Liver (tissue), 9 donors: ENCODE measurements around the gene ASB15. TPM values are rescaled to one million over a fixed set of nuclear protein-coding genes. Genes with fewer than 3 reads are reported as not detected.

Experiments used
- DNase-seq: peaks from one replicate; pipeline ENCODE4 v3.0.0-alpha.2; 2017; ENCODE audit warnings: low spot score
- H3K27ac ChIP-seq, 2 donors: one replicate each; pipeline ENCODE4 v1.7.0; 2013; ENCODE audit warnings: inconsistent platforms in 2 of 2, low read length in 2 of 2, control low read depth in 1 of 2, low read depth in 1 of 2, mild to moderate bottlenecking in 1 of 2
- H3K27me3 ChIP-seq, 4 donors: one replicate each; pipeline versions ENCODE4 v1.6.1 to v1.7.0; 2013; ENCODE audit warnings: low read length in 3 of 4, inconsistent platforms in 1 of 4, mild to moderate bottlenecking in 1 of 4, moderate library complexity in 1 of 4; ENCODE audit not compliant: control insufficient read depth in 4 of 4, insufficient read depth in 4 of 4
- H3K36me3 ChIP-seq, 4 donors: one replicate each; pipeline versions ENCODE4 v1.6.1 to v1.7.0; 2013; ENCODE audit warnings: low read length in 3 of 4, mild to moderate bottlenecking in 3 of 4, low read depth in 1 of 4, moderate library complexity in 1 of 4; ENCODE audit not compliant: control insufficient read depth in 4 of 4, insufficient read depth in 3 of 4
- H3K4me1 ChIP-seq, 4 donors: one replicate each; pipeline versions ENCODE4 v1.6.1 to v1.7.0; 2013; ENCODE audit warnings: low read length in 3 of 4, mild to moderate bottlenecking in 3 of 4, moderate library complexity in 1 of 4; ENCODE audit not compliant: control insufficient read depth in 4 of 4, insufficient read depth in 4 of 4
- H3K4me3 ChIP-seq, 3 donors: one replicate each; pipeline versions ENCODE4 v1.6.1 to v1.7.0; 2013; ENCODE audit warnings: low read length in 3 of 3, control low read depth in 1 of 3, low read depth in 1 of 3, mild to moderate bottlenecking in 1 of 3
- H3K9ac ChIP-seq, 2 donors: one replicate each; pipeline ENCODE4 v1.7.0; 2013; ENCODE audit warnings: low read length in 2 of 2, mild to moderate bottlenecking in 2 of 2, moderate library complexity in 2 of 2, control low read depth in 1 of 2, low read depth in 1 of 2
- H3K9me3 ChIP-seq, 4 donors: one replicate each; pipeline versions ENCODE4 v1.6.1 to v1.7.0; 2013; ENCODE audit warnings: low read length in 3 of 4; ENCODE audit not compliant: control insufficient read depth in 4 of 4
- EGR1 ChIP-seq, 2 donors: IDR thresholded peaks; 2 replicates each; pipeline ENCODE4 v1.6.1; 2016 to 2018; ENCODE audit warnings: antibody characterized with exemption in 2 of 2, low read depth in 2 of 2
- FOXA2 ChIP-seq: IDR thresholded peaks from 2 replicates; pipeline ENCODE4 v1.6.1; 2016; ENCODE audit warnings: antibody characterized with exemption
- MAX ChIP-seq: IDR thresholded peaks from 2 replicates; pipeline ENCODE4 v1.6.1; 2016; ENCODE audit warnings: antibody characterized with exemption
- NR2F2 ChIP-seq: IDR thresholded peaks from 2 replicates; pipeline ENCODE4 v1.6.1; 2016; ENCODE audit warnings: antibody characterized with exemption
- REST ChIP-seq: IDR thresholded peaks from 2 replicates; pipeline ENCODE4 v1.6.1; 2016; ENCODE audit warnings: antibody characterized with exemption, mild to moderate bottlenecking
- RXRA ChIP-seq, 2 donors: IDR thresholded peaks; 2 replicates each; pipeline ENCODE4 v1.6.1; 2017 to 2018; ENCODE audit warnings: antibody characterized with exemption in 2 of 2, mild to moderate bottlenecking in 1 of 2
- SP1 ChIP-seq: IDR thresholded peaks from 2 replicates; pipeline ENCODE4 v1.6.1; 2018; ENCODE audit warnings: antibody characterized with exemption, mild to moderate bottlenecking
- YY1 ChIP-seq: IDR thresholded peaks from 2 replicates; pipeline ENCODE4 v1.6.1; 2016; ENCODE audit warnings: antibody characterized with exemption, mild to moderate bottlenecking
- WGBS: extraction: QIAGEN DNeasy Blood & Tissue Kit; methylation state at CpG from one replicate; pipeline ENCODE4 v1.1.7; 2013; 5-methylcytosine and 5-hydroxymethylcytosine counted together
- polyA plus RNA-seq, 2 donors: library from polyadenylated mRNA; stranded (reverse) in 1 of 2; unstranded in 1 of 2; fragments of 200-250 nt in 1 of 2; fragments of >200 nt in 1 of 2; fragmentation: Nextera tagmentation in 1 of 2; extraction: Ambion mirVana in 1 of 2; gene quantifications; one replicate each; pipeline versions ENCODE4 v1.2.1 to v1.2.3, GENCODE V29; 2013 to 2015
- total RNA-seq, 2 donors: library from RNA; depleted of rRNA; stranded (reverse); fragments of >200 nt; gene quantifications; one replicate each; pipeline ENCODE4 v1.2.3, GENCODE V29; 2014
- TF ChIP-seq, protein P1 (sequence below): fragments of 150-350 bp; IDR thresholded peaks from 2 replicates; pipeline ENCODE4 v1.5.1; 2017; ENCODE audit warnings: improper control_type of control experiment, low read depth, low read length; ENCODE audit not compliant: missing input control
- TF ChIP-seq, protein P2 (sequence below): IDR thresholded peaks from 2 replicates; pipeline ENCODE4 v1.6.1; 2016; ENCODE audit warnings: antibody characterized with exemption
- donor health status: healthy.
- donor health status: healthy.
- donor health status: healthy.
- donor health status: healthy.
- donor health status: healthy.

Gene ASB15
- total and polyA plus RNA-seq, 4 donors, result not detected

GRCh38 chr7:123677061-123677715 is 75.6 kb downstream of the ASB15 start:
- no peaks in the 10 kb centered on the region for H3K9me3 ChIP-seq
- H3K36me3 ChIP-seq, result no peaks in the 10 kb centered on the region
- H3K27me3 ChIP-seq, result no peaks in the 10 kb centered on the region
- H3K27ac ChIP-seq, result no peak overlapping the region
- H3K4me1 ChIP-seq, result peaks cover 6 to 53% (median 45%) of the 10 kb centered on the region in 4 donors
- WGBS, result 97% methylated on average over 2 of the region's 2 CpGs
- DNase-seq, result no peak
- TF ChIP-seq MAX (no peak), SP1 (no peak), NR2F2 (no peak), REST (no peak), YY1 (no peak), RXRA (IDR thresholded peaks at IDR 0.05) (no peak), FOXA2 (no peak)
- TF ChIP-seq, protein P1, sequence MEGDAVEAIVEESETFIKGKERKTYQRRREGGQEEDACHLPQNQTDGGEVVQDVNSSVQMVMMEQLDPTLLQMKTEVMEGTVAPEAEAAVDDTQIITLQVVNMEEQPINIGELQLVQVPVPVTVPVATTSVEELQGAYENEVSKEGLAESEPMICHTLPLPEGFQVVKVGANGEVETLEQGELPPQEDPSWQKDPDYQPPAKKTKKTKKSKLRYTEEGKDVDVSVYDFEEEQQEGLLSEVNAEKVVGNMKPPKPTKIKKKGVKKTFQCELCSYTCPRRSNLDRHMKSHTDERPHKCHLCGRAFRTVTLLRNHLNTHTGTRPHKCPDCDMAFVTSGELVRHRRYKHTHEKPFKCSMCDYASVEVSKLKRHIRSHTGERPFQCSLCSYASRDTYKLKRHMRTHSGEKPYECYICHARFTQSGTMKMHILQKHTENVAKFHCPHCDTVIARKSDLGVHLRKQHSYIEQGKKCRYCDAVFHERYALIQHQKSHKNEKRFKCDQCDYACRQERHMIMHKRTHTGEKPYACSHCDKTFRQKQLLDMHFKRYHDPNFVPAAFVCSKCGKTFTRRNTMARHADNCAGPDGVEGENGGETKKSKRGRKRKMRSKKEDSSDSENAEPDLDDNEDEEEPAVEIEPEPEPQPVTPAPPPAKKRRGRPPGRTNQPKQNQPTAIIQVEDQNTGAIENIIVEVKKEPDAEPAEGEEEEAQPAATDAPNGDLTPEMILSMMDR, result no peak
- TF ChIP-seq, protein P2, sequence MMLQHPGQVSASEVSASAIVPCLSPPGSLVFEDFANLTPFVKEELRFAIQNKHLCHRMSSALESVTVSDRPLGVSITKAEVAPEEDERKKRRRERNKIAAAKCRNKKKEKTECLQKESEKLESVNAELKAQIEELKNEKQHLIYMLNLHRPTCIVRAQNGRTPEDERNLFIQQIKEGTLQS, result no peak
- H3K9ac ChIP-seq, result no peak overlapping the region
- H3K4me3 ChIP-seq, result no peak overlapping the region

GRCh38 chr7:123679614-123680013 is 78.0 kb downstream of the ASB15 start:
- Histone ChIP-seq H3K27me3 (no peaks in the 10 kb centered on the region), H3K9ac (no peak overlapping the region), H3K9me3 (no peaks in the 10 kb centered on the region), H3K4me3 (no peak overlapping the region), H3K27ac (no peak overlapping the region), H3K36me3 (peaks cover 0 to 6% (median 0%) of the 10 kb centered on the region in 4 donors), H3K4me1 (peaks cover 6 to 62% (median 48%) of the 10 kb centered on the region in 4 donors)
- 82% methylated on average over 3 of the region's 3 CpGs for WGBS
- TF ChIP-seq MAX, result no peak
- no peak for TF ChIP-seq EGR1 (IDR thresholded peaks at IDR 0.05; ENCODE audit: low read depth in 2 of 2)
- no peak for TF ChIP-seq REST
- TF ChIP-seq RXRA (IDR thresholded peaks at IDR 0.05), result no peak
- no peak for TF ChIP-seq FOXA2
- TF ChIP-seq, protein P2, result no peak
- no peak for TF ChIP-seq NR2F2
- no peak for DNase-seq
